Pancreas (tissue), 10 donors: ENCODE measurements around the gene MGAT2. TPM values are rescaled to one million over a fixed set of nuclear protein-coding genes. Genes with fewer than 3 reads are reported as not detected.

Source experiments
- ATAC-seq, 4 donors: fragments of 200-7000 bp; cut with Tn5 transposase; one replicate each; pipeline versions ENCODE4 v1.8.0 to v1.9.1; 2020; ENCODE audit warnings: mild to moderate bottlenecking in 4 of 4, moderate library complexity in 4 of 4
- DNase-seq, 6 donors: peaks; one replicate each; pipeline ENCODE4 v3.0.0-alpha.2; 2020
- FAIRE-seq: peaks from 2 replicates; lab custom pipeline; 2012; peaks lifted over from hg19 to GRCh38; lab: Jason Lieb, UNC
- H3K27ac ChIP-seq, 4 donors: fragments of 200-600 bp; sonication (generic); 1 replicate in 3 of 4; 2 replicates in 1 of 4; pipeline versions ENCODE4 v1.5.0 to v1.8.0; 2020
- H3K27me3 ChIP-seq, 4 donors: fragments of 200-600 bp; one replicate each; pipeline ENCODE4 v1.8.0; 2021
- H3K36me3 ChIP-seq, 3 donors: fragments of 200-600 bp; sonication (generic) in 1 of 3; one replicate each; pipeline versions ENCODE4 v1.5.0 to v1.8.0; 2020 to 2021
- H3K4me1 ChIP-seq, 3 donors: fragments of 200-600 bp; one replicate each; pipeline ENCODE4 v1.8.0; 2021
- H3K4me3 ChIP-seq, 4 donors: fragments of 200-600 bp; sonication (generic) in 2 of 4; one replicate each; pipeline versions ENCODE4 v1.5.0 to v1.8.0; 2020 to 2021
- H3K9me3 ChIP-seq, 4 donors: fragments of 200-600 bp; one replicate each; pipeline ENCODE4 v1.8.0; 2021
- WGBS, 2 donors: extraction: QIAGEN DNeasy Blood & Tissue Kit; methylation state at CpG; one replicate each; pipeline ENCODE4 v1.1.7; 2013; 5-methylcytosine and 5-hydroxymethylcytosine counted together
- intact Hi-C, 3 donors: fragments of 100-400 bp; cut with DNase I; formaldehyde crosslinking; loops; one replicate each; pipeline versions ENCODE4 v1.11.1 to v1.14.2; 2022
- polyA plus RNA-seq, 2 donors: library from polyadenylated mRNA; stranded (reverse); fragments of 200-250 nt; gene quantifications; one replicate each; pipeline ENCODE4 v1.2.3, GENCODE V29; 2013
- total RNA-seq, 6 donors: library from RNA; stranded (reverse); fragmentation: NEBNext Ultra II Directional in 4 of 6; extraction: Animal tissue kit (Norgen Biotek cat#: 25700) in 4 of 6; gene quantifications; one replicate each; pipeline versions ENCODE4 v1.2.1 to v1.2.4, GENCODE V29; 2021 to 2023
- TF ChIP-seq, protein P1 (sequence below), 4 donors: fragments of 200-600 bp; sonication (generic) in 3 of 4; IDR thresholded peaks; one replicate each; pipeline versions ENCODE4 v1.5.0 to v1.8.0; 2021; ENCODE audit warnings: antibody characterized with exemption in 4 of 4
- donor health status: healthy with polysubstance abuse.
- donor health status: DM: no; HTN: no; CAD: no; lungs with moderate emphysema.
- donor health status: DM: no; HTN: no; CAD: no.
- donor health status: control.
- donor health status: control.
- donor health status: Bipolar disorder and iron deficiency.
- donor health status: DM: yes; HTN: yes; CAD: no.
- donor health status: DM: no; HTN: no; CAD: no.
- donor health status: DM: no; HTN: no; CAD: no.
- donor health status: DM: yes; HTN: yes; CAD: no.

MGAT2 gene
- total and polyA plus RNA-seq, 8 donors = 8.9 to 26.7 (median 17.9) TPM

DNA sequence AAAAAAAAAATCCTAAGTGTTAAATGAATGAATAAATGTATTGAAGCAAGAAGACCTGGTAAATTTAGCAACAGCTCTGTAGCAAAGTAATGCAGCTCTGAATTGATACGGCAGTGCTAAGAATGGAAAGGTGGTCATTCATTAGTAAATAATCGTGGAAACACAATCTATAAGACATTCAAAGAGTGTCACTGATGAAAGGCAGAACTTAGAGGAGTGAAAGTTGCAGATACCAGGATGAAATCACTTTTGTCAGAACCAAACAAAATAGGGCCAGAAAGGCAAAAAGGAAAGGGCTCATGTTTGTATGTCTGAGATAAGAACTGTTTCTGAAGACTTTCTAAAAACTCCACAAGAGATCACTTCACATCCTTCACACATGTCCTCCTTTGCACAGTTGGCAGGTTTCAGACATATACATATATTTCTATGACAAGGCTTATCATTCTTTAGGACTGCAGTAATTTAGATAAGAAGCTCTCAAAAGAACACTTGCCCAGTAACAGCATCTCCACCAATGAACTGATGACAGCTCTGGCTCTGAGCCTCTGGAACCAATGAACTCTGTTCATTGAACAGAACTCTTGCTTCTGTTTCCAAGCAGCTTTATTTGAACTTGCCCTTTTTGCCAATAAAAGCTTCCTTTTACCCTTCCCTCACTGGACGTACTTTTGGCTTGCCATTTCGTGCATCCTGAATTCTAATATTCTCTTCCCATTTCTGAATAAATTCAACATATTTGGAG is 26.1 kb upstream of the MGAT2 start:
- no peak for FAIRE-seq
- no peak overlapping the region for H3K4me3 ChIP-seq
- no peaks in the 10 kb centered on the region for H3K9me3 ChIP-seq
- H3K27ac ChIP-seq = no peak overlapping the region
- 21 to 24% methylated on average over 4 of the region's 4 CpGs for WGBS, 2 donors
- TF ChIP-seq, protein P1, sequence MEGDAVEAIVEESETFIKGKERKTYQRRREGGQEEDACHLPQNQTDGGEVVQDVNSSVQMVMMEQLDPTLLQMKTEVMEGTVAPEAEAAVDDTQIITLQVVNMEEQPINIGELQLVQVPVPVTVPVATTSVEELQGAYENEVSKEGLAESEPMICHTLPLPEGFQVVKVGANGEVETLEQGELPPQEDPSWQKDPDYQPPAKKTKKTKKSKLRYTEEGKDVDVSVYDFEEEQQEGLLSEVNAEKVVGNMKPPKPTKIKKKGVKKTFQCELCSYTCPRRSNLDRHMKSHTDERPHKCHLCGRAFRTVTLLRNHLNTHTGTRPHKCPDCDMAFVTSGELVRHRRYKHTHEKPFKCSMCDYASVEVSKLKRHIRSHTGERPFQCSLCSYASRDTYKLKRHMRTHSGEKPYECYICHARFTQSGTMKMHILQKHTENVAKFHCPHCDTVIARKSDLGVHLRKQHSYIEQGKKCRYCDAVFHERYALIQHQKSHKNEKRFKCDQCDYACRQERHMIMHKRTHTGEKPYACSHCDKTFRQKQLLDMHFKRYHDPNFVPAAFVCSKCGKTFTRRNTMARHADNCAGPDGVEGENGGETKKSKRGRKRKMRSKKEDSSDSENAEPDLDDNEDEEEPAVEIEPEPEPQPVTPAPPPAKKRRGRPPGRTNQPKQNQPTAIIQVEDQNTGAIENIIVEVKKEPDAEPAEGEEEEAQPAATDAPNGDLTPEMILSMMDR (IDR thresholded peaks at IDR 0.05) = no peak
- no peak for DNase-seq
- intact Hi-C loops = no loop called here
- H3K4me1 ChIP-seq = peaks cover 0 to 4% (median 0%) of the 10 kb centered on the region in 3 donors
- H3K27me3 ChIP-seq = no peaks in the 10 kb centered on the region
- no peaks in the 10 kb centered on the region for H3K36me3 ChIP-seq
- peak in 1 of 4 donors; percentile 8 for ATAC-seq

DNA sequence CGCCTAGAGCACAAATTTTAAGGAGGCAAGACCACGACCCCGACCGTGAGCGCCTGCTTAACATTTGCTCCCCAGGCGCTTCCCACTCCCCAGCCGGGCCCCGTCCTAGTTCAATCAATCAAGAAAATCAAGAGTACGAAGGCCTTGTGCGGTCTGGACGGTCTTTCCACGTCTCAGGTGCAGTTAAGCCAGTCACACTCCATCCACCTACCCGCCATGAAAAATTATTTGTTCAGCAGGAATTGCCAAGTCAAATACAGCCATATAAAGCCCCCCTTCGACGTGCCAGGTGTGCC is 22.5 kb upstream of the MGAT2 start:
- H3K36me3 ChIP-seq = no peaks in the 10 kb centered on the region
- peaks cover 0 to 4% (median 0%) of the 10 kb centered on the region in 3 donors for H3K4me1 ChIP-seq
- TF ChIP-seq, protein P1 (IDR thresholded peaks at IDR 0.05) = no peak
- H3K27ac ChIP-seq = peak overlapping the region; percentile 83 to 97 (median 92)
- 0 to 1% methylated on average over 15 of the region's 15 CpGs for WGBS, 2 donors
- intact Hi-C loops = no loop called here
- ATAC-seq (peak in 3 of 4 donors; percentile 50 to 58 (median 57)), FAIRE-seq (no peak), DNase-seq (peak in 1 of 6 donors; percentile 36)
- H3K27me3 ChIP-seq = no peaks in the 10 kb centered on the region
- no peaks in the 10 kb centered on the region for H3K9me3 ChIP-seq
- peak overlapping the region; percentile 64 to 95 (median 80) for H3K4me3 ChIP-seq

DNA sequence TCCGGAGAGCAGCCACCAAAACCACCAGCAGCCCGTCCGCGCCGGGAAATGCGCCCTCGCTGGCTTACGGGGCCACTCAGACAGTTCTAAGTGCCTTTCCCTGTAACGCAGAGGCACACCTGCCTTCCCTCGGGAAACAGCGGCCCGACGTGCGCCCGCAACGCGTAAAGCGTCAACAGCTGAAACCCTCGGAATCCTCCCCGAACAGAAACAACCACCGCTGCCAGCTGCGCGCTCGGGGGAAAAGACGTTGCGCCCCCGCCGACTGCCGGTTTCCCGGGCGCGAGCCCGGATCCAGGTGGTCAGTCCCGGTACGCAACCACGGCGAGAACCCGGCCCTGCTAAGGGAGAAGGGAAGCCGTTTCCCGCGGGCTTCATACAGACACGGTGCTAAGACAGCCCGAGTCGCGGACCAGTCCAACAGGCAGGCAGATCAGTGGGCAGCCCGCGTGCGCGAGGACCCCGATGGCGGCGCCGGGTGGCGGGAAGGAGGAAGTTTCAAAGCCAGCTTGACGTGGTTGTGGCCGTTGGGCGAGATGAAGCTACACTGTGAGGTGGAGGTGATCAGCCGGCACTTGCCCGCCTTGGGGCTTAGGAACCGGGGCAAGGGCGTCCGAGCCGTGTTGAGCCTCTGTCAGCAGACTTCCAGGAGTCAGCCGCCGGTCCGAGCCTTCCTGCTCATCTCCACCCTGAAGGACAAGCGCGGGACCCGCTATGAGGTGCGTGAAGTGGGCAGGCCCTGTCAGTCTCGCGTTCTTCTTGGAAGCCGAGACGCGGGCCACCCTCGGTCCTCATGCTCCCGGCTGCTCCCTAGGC is 21.9 kb upstream of the MGAT2 start, which contains the start of gene LRR1:
Gene LRR1, plus strand, starts transcription at position 456 of the 816 bp plus-strand sequence. Its CDS starts 81 bp downstream, at position 537.
- Histone ChIP-seq H3K27ac (peak within 1 kb of the TSS; percentile 83 to 97 (median 92)), H3K4me1 (peaks cover 0 to 4% (median 0%) of the 10 kb centered on the region in 3 donors), H3K9me3 (no peaks in the 10 kb centered on the region), H3K4me3 (peak within 1 kb of the TSS; percentile 64 to 95 (median 80)), H3K27me3 (no peaks in the 10 kb centered on the region), H3K36me3 (no peaks in the 10 kb centered on the region)
- ATAC-seq (peak; percentile 91 to 94 (median 92)), DNase-seq (peak; percentile 81 to 94 (median 86)), FAIRE-seq (no peak)
- intact Hi-C loops = no loop called here
- TF ChIP-seq, protein P1 (IDR thresholded peaks at IDR 0.05) = no peak
- 0 to 1% methylated on average over 67 to 77 of the region's 77 CpGs for WGBS, 2 donors

DNA sequence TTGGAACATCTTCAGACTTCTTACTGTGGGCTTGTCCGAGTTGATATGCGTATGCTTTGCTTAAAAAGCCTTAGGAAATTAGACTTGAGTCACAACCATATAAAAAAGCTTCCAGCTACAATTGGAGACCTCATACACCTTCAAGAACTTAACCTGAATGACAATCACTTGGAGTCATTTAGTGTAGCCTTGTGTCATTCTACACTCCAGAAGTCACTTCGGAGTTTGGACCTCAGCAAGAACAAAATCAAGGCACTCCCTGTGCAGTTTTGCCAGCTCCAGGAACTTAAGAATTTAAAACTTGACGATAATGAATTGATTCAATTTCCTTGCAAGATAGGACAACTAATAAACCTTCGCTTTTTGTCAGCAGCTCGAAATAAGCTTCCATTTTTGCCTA is 13.0 kb upstream of the MGAT2 start:
- Histone ChIP-seq H3K4me1 (no peaks in the 10 kb centered on the region), H3K27me3 (no peaks in the 10 kb centered on the region), H3K4me3 (no peak overlapping the region), H3K9me3 (no peaks in the 10 kb centered on the region), H3K36me3 (no peaks in the 10 kb centered on the region), H3K27ac (no peak overlapping the region)
- no peak for DNase-seq
- no peak for ATAC-seq
- no peak for FAIRE-seq
- intact Hi-C loops = no loop called here
- TF ChIP-seq, protein P1 (IDR thresholded peaks at IDR 0.05) = no peak
- 88 to 95% methylated on average over 6 of the region's 6 CpGs for WGBS, 2 donors
